ENCODE results near the gene UBAC2.
"Not testable (repeated sequence)": the region's sequence is repeated elsewhere in the genome, so short reads cannot be mapped to it uniquely, and the experiment has no call there.

Gene UBAC2

GRCh38 chr13:99404005-99404755 lies 203.5 kb downstream of the UBAC2 start:
- no peak for FAIRE-seq

- FAIRE-seq, result no peak
These were observed 205.3 kb downstream of the UBAC2 start for GRCh38 chr13:99405966-99406365.

- FAIRE-seq, result no peak
These were observed 206.1 kb downstream of the UBAC2 start for GRCh38 chr13:99406799-99407201.

- FAIRE-seq, result no peak
These were observed 207.4 kb downstream of the UBAC2 start for GRCh38 chr13:99407906-99408702.

- FAIRE-seq, result no peak
These were observed 208.0 kb downstream of the UBAC2 start for GRCh38 chr13:99408703-99409000.

- not testable (repeated sequence) for FAIRE-seq
These were observed 208.9 kb downstream of the UBAC2 start for GRCh38 chr13:99409461-99410083.

GRCh38 chr13:99410646-99411475 lies 210.2 kb downstream of the UBAC2 start:
- not testable (repeated sequence) for FAIRE-seq

GRCh38 chr13:99412856-99413255 lies 212.2 kb downstream of the UBAC2 start:
- FAIRE-seq, result no peak

GRCh38 chr13:99414048-99414995 lies 213.7 kb downstream of the UBAC2 start:
- FAIRE-seq, result no peak

- no peak for FAIRE-seq
These were observed 214.5 kb downstream of the UBAC2 start for GRCh38 chr13:99415014-99415650.

- FAIRE-seq, result no peak
These were observed 215.2 kb downstream of the UBAC2 start for GRCh38 chr13:99415851-99416331.

- FAIRE-seq, result no peak
These were observed 215.9 kb downstream of the UBAC2 start for GRCh38 chr13:99416411-99417121.

- FAIRE-seq, result no peak
These were observed 216.8 kb downstream of the UBAC2 start for GRCh38 chr13:99417201-99418102.

GRCh38 chr13:99418103-99418842 lies 217.6 kb downstream of the UBAC2 start:
- no peak for FAIRE-seq

GRCh38 chr13:99418843-99419140 lies 218.1 kb downstream of the UBAC2 start:
- FAIRE-seq, result no peak

- no peak for FAIRE-seq
These were observed 219.1 kb downstream of the UBAC2 start for GRCh38 chr13:99419591-99420243.

- FAIRE-seq, result no peak
These were observed 220.6 kb downstream of the UBAC2 start for GRCh38 chr13:99421271-99421670.
